DMS53 (cell line): Measurements from ENCODE around the gene XIRP2.

Experiments
- DNase-seq: peaks from one replicate; lab custom pipeline; 2025; lab: John Stamatoyannopoulos, UW

The XIRP2 gene

DNA sequence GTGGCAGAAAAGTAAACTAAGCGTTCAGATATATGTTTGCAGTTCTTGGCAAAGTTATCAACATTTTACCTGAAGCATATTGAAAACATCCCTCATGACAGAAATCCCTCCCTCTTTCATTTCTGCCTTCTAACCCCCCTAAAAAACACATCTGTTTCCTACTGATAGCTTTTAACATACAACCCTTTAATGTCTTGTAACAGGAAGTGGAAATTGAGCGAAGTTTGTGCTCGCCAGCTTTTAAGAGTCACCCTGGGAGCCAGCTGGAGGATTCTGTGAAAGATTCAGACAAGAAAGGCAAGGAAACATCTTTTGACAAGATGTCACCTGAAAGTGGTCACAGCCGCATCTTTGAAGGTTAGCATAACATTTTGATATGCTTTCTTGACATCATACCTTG is 247.4 kb downstream of the XIRP2 start:
- peak; percentile 52 for DNase-seq

DNA sequence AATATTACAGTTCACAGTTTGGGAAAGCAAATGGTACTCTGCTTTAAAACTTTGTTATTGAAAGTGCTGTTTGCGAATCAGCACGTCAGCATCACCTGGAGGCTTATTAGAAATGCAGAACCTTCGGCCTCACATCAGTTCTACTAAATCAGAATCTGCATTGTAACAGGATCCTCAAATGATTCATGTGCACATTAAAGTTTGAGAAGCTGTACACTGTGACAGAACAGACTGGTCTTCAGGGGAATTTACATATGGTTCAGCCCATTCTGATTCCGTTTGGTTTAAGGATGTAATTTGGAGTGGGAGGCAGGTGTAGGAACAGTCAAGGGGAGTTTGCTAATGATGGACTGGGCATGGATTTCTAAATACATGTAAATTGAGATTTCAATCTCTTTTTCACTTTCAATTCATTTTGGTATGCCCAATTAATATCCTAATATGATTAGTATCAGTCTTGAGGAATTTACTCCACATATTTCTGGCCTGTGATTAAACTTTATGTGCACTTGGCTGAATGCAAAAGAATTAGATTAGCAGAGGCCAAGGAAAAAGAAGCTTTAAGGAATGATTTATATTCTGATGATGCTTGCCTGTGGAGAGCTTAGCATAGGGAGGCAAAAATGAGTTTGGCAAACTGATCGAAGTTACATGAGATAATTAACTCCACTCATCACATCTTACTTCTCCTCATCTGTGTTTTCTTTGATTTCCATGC is 248.8 kb downstream of the XIRP2 start:
- DNase-seq, result no peak

DNA sequence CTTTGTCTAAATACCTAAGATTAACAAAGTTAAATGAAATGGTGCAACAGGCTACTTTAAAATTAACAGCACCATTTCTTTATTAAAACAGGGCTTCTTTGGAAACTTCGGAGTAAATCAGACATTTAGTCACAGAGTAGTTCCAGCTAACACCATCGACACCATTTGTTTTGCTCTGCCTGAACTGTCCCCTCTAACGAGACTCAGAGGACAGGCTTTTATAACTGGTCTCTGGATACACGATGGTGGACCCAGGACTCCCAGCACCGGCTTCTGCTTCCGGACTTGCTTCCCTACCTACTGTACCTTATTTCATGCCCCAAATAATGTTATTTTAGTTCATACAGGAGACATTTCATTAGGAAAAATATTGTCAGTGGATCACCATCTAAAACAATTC is 252.1 kb downstream of the XIRP2 start:
- DNase-seq, result no peak

DNA sequence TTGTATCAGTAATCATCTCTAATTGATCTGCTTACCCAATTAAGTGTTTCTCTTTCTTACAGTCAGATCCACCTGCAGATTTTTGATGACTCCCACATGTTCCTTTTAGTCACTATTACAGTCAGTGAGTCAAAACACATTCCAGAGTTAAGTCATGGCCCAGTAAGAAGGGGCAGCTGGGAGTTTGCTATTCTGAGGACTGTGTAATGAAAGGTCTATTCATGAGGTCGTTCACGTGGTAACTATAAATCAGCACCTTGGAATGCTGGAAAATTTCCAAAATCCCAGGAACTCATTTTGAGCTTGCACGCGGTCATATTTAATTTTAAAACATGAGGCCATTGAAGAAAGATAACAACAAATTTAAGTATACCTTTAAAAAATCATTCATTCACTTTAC is 252.5 kb downstream of the XIRP2 start:
- peak; percentile 20 for DNase-seq

DNA sequence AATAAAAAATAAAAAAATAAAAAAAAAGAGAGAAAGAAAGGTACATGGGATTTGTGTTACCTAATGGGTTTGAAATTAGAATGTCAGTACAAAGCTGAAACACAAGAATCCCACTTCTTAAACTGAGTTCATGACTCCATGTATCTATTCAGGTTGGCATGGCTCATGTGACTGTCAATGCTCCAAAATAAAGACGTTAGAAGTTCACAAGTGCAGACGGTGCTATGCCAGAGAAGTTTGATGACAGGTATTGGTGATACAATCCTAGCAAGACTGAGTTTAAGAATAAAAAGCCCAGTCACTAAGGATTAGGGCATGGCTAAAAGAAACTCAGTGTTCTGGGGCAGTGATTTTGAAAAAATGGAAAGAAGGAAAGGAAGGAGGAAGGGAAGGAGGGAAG is 254.3 kb downstream of the XIRP2 start:
- no peak for DNase-seq

DNA sequence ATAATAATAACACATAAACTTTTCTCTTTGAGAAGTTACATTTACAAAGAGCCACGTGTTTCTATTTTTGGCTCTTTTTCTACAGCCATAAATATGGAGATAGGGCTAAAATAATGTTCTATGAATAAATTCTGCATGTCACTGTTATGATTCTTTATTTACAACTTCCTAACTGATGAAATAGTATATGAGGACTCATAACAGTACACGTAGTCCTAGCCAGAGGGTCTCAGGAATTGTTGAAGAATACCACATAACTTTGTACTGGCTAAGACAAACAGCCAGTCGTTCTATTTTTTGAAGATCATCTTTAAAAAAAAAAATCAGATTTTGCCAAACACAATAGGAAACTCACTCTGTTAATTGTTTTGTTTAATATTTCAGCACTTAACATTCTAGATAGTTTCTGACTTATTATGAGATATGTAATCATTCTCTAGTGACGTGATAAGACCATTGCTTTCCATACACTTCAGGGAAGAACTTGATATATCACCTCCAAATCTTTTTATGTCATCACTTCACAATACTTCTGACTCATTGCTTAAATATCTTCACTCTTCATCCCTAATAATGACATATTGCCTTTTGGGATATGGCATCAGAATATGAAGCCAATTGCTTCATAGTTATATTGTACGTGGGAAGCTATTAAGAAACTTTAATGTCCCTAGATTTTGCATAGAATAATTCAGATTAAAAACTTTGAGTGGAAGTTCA is 256.1 kb downstream of the XIRP2 start:
- DNase-seq, result no peak

DNA sequence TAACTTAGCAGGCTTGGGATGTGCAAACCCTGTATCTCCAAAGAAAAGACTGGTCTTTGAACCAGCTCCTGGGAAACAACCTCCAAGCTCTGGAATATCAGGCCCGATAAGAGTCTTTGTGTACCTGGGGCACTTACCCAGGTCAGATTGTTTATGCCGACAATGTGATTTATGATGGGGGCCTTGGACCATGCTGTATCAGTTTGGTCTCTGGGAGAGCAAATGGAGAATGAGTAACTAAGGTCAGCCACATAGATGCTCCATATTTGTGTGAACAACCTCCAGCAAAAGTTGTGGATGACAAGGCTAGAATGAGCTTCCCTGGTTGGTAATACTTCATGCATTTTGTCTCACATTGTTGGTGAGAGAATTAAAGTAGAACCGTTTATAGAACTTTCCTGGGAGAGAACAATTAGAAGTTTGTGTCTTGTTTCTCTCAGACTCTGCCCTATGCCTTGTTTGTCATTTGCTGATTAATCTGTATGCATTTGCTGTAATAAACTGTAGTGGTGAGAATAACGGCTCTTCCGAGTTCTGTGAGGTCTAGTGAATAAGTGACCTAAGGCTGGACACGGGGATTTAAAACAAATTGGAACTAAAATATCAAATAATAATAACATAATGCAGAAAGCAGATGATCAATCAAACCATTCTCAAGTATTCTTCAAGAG is 259.1 kb downstream of the XIRP2 start:
- DNase-seq, result no peak

DNA sequence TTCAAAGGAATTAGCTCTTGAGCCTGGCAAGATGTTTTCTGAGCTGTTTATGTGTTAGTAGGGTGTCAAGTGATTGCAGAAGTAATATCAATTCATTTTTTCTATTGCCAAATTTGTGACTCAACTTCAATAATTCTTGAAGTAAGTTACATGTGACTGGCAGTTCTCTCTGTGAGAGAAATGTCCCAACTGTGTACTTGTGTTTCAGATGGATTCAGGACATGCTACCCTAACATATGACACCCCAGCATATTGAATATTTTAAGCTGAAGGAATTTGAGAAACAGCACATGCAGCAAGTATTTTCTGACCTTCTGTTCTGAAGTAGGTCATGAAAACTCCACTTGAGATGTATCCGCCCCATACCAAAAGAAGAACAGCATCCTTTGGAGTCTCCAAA is 263.6 kb downstream of the XIRP2 start:
- no peak for DNase-seq

DNA sequence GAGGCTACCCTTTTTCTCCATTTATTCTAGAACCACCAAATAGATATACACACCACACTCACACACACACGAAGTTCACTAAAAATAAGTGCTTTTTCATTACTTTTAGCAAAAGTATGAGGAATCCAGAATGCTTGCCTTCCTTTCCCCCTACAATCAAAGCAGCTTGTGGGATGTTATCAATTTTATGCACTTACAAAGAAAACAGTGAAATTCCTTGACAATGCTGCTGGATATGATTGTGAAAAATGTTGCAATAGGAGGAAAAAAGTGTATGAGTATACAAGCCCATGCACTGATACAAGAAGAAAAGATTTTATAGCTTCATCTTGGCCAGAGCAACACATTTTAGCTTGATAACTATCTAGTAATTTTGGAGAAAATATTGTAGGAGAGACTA is 269.2 kb downstream of the XIRP2 start:
- no peak for DNase-seq

DNA sequence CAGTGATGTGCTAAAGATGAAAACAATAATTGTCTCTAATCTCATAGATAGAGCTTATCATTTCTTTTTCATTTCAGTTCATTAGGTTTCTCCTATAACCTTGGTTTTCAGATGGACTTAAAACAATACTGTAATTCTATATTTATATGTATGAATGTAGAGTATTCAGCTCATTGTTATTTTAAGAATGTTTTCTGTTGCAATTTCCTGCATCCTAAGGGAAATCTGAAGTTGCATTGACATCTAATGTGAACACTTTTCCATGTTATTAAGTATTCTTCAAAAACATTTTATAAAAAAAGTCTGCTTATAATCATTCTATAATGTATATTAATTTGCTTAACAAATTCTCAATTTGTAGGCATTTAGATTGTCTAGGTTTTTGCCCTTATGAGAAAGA is 288.9 kb downstream of the XIRP2 start:
- no peak for DNase-seq

DNA sequence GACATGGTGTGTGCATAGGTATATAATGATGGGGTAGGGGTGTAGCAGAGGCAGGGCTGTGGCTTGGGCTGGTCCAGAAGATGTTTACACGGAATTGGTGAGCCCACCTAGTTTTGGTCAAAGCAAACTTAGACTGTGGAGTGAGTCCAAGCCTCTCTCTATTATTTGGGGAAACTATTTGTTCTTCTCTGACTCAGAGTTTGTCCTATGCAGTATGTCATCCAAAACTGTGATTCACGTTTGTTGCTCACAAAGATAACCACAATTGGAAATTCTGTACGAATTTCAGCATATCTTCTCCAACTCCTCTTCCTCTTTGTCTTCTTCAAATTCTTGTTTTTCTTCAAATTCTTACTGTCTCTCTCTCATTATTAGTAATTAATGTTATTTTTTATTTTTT is 292.9 kb downstream of the XIRP2 start:
- peak; percentile 56 for DNase-seq

DNA sequence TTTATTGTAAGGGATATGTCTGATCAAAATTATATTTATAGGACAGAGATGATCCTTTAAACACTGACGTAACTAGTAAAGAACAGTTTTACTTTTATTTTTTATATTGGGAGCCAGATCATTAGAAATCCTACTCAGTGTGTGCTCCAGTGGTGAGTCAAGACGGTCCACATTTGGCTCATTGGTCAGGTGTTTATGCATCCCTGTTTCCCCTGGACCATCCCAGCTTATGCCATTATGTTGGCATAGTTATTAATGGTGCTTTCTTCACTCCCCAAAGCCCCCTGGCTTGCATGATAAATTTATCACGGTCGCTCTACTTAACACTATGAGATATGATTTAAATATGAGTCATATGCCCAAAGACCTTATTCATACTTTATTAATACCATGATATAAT is 293.4 kb downstream of the XIRP2 start:
- DNase-seq, result no peak

DNA sequence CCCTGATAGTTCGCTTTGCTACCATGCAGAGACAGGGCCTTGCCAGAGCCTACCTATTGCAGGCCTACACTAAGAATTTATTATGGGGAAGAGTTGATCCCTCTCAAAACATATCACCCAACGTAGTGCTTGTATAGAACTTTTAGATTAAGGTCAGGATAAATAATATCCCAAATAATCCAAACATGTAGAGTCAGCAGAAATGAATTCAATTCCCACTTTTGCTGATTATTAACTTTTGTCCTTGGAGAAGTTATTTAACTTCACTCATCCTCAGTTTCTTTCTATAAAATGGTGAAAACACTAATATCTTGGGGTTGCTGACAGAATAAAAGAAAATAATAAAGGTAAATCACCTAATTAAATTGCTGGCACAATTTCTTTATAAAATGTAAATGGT is 294.1 kb downstream of the XIRP2 start:
- DNase-seq, result no peak

DNA sequence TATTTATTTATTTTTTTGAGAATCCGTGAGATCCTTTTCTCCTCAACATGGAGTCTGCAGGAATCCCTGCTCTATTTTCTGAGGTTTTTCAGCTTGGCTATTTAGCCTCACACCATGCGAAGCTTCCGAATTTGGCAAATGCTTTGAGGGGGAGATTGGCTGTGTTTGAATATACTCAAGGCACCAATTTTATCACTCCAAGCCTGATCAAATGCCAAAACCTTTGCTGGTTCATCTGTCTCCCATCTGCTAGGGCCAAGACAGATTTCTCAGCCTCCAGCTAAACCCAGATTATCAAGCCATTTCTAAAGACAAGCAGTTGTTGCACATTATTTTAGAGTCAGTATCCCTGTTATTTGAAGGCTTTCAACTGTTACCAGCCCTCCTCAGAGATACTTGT is 295.7 kb downstream of the XIRP2 start:
- DNase-seq, result no peak

DNA sequence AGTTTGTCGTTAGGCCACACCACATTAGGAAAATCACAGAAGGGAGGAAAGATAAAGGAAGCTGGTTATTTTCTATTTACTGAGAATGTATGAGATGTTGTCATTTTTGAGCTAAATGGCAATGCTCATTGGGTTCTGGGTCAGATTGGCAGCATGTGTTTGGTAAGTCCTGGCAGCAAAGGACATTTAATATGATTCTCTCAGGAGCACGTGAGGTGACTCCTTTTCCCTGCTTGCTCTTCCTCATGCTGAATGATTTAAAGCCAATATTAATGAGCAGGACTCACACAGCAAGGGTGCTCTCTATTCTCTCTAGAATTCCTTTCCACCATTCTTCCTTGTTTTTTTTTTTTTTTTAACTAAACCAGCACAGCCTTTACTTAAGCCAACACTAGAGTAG is 298.2 kb downstream of the XIRP2 start:
- no peak for DNase-seq

DNA sequence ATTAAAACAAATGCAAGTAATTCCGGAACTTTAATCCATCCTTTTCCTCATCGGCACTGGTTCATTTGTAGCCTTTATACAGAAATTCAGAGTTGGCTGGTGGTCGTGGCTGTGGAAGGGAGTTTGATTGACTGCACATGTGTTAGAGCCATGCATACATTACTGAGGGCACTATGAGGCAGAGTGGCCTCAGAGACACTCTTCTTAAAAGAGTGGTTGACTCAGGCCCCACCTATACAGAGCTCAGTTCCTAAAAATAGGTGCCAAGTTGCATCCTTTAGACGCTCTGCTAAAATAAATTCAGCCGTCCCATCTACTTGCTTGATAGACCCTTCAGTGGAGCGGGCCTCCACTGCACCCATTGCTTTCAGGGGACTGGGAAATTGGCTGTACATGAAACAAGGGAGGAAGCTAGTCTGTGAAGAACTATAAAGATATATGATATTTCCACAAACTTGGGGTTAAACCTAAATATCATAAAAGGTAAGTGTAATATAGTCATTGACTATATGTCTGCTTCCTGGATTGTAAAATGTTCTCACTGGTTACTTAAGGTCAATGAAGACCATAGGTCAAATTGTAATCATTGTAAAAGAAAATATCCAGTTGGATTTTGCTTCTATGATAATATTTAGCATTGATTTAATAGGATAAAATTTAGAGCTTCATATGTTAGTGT is 298.9 kb downstream of the XIRP2 start:
- DNase-seq, result no peak

DNA sequence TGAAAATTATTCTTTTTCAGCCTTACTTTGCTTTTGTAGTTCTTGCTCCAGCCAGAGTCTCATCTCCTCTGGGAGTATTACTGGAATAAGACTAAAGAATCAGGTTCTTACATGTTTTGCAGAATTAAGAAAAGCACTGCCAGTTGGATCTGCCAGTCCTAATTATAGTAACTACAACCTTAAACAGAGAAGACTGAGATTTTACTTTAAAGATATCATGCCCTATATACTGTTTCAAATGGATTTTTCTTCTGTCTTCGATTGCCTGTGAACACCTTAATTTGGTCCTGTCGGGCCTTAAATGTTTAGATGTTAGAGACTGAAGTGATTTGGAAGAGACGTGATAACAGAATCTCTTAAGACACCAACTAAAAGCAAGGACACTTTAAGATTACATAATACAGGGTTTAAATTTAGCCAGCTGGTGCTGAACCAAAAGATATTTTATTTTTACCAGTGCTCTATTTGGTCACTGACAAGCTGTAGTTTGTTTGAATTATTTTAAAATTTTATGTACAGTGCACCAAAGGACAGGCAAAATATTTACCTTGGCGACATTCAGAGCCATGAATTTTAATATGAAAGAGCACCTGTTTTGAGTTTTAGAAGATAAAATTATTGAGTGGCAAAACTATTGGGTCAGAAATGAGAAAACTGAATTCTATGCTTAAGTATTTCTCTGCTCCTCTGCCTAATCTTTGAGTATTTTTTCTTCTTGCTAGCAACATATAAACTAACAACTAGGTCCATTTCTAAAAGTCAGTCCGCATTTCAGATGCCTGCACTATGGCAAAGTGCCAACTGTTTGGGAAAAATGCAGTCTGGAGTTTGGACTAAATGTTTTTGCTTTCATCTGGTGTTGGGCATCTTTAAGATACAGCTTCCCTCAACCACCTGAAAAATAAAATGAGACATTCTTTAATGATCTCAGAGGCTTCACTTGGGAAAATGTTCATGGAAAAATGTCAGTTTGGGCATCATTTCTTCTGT is 300.0 kb downstream of the XIRP2 start:
- no peak for DNase-seq

DNA sequence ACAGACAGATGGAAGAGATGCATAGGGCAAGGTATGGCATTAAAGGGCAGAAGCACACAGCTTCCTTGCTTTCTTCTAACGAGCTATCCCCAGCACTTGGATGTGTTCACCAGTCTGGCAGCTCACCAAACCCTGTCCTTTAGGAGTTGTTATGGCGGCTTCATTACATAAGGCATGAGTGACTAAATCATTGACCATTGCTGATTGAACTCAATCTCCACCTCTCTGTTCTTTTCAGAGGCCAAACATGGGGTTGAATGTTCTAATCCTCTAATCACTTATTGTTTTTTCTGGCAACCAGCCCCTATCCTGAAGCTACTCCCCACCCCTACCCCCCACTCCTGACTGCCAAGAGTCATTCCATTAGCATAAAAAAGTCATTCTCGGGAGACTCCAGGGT is 301.8 kb downstream of the XIRP2 start:
- DNase-seq, result no peak

DNA sequence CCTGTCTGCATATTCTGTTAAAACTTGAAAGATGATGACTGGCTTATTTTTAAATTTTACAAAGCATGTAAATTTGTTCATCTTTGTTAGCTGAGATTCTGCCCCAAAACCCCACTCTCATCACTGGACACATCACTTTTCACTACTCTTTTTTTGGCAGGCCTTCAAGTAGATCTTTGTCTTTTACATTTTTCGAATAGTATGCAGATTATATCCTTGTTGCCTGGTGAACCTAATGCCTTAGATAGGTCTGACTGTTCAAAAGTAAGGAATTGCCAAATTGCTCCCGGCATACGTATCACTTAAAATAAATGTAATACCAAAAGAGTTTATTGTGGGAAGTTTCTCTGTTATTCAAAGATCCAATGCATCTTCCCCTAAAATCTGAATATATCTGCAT is 303.3 kb downstream of the XIRP2 start:
- no peak for DNase-seq

DNA sequence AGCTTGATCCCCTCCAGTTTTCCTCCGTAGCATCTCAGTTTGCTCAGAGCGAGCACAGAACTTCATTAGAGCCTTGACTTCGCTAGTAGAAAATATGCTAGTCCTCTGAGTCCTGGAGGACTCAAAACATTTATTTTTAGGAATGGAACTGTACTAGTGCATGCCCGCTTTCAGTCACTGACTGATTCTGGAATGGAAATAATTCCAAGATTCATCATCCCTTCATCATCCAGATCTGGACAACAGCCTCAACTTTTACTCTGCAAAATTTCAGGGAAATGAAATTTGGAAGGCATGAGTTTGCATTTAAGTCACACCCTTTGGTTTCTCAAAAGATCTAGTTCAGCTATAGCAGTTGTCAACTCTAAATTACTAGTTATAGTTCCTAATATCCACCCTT is 304.6 kb downstream of the XIRP2 start:
- no peak for DNase-seq

DNA sequence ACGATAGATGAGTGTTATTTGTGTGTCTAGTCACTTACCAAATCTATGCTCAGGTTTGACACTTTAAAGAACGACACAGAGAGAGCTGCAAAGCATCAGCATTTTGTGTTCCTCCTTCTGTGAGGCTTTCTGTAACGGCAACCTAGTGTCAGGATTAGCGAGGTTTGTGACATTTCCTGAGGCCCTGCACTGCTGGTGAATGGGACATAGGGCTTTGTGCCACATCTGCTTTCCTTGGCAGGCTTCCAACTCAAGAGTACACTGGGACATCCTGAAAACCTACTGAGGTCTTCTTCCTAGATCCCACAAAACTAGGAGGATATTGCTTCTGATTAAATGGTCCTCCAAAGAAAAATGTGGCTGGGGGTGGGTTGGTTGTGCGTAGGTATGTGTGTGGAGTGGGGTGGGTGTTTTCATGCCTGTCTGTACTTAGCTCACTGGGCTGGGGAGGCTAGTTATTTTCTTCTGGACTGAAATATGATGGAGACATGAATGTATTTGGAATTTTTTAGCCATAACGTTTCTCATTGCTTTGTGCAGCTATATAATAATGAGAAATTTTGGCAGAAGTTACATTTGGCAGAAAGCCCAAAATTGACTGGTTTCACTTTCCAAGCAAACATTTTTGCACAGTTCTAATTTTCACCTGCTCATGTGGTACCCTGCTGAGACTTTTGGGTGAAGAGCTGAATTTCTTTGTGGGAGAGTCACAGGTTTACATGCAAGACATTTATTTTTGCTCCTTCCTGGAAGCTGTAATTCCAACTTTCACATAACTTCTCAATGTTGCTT is 308.4 kb downstream of the XIRP2 start:
- DNase-seq, result peak; percentile 88
